Common myeloid progenitor, CD34-positive (primary cell): ENCODE measurements around the gene SLC35D2.

ENCODE experiments used
- CTCF ChIA-PET: fragments of 350-600 bp; sonication (Branson Sonifier 250); formaldehyde crosslinking; loops from one replicate; lab custom pipeline; 2021; ENCODE audit warnings: antibody characterized with exemption; lab: Charles Lee
- POLR2A ChIA-PET: fragments of 350-600 bp; sonication (Branson Sonifier 250); formaldehyde crosslinking; loops from one replicate; lab custom pipeline; 2021; ENCODE audit warnings: antibody characterized with exemption; lab: Charles Lee
- DNase-seq, 3 donors: peaks; one replicate each; pipeline versions ENCODE4 v3.0.0 to v3.0.0-alpha.2; 2013
- H3K27ac ChIP-seq, 2 experiments: 1 replicate in 1 of 2; 2 replicates in 1 of 2; pipeline ENCODE4 v1.7.0; 2013; ENCODE audit warnings: inconsistent platforms in 2 of 2, low read length in 2 of 2, mild to moderate bottlenecking in 2 of 2, low read depth in 1 of 2, moderate library complexity in 1 of 2; ENCODE audit not compliant: severe bottlenecking in 2 of 2, insufficient read depth in 1 of 2, poor library complexity in 1 of 2
- H3K27me3 ChIP-seq, 5 experiments: replicated peaks in 2 of 5; 1 replicate in 3 of 5; 2 replicates in 2 of 5; pipeline versions ENCODE4 v1.6.1 to v1.7.0; 2013; ENCODE audit warnings: low read length in 4 of 5, mild to moderate bottlenecking in 2 of 5, moderate library complexity in 2 of 5, inconsistent platforms in 1 of 5; ENCODE audit not compliant: insufficient read depth in 5 of 5, control insufficient read depth in 4 of 5
- H3K36me3 ChIP-seq, 4 experiments: 1 replicate in 2 of 4; 2 replicates in 2 of 4; pipeline versions ENCODE4 v1.6.1 to v1.7.0; 2013; ENCODE audit warnings: low read length in 3 of 4, control low read depth in 1 of 4, mild to moderate bottlenecking in 1 of 4; ENCODE audit not compliant: control insufficient read depth in 4 of 4, insufficient read depth in 4 of 4
- H3K4me1 ChIP-seq, 4 experiments: 1 replicate in 3 of 4; 2 replicates in 1 of 4; pipeline versions ENCODE4 v1.6.1 to v1.7.1; 2013; ENCODE audit warnings: low read length in 3 of 4, mild to moderate bottlenecking in 3 of 4, control low read depth in 1 of 4, inconsistent platforms in 1 of 4, moderate library complexity in 1 of 4; ENCODE audit not compliant: control insufficient read depth in 4 of 4, insufficient read depth in 4 of 4; ENCODE audit errors: control extremely low read depth in 1 of 4
- H3K4me3 ChIP-seq, 7 experiments: 1 replicate in 4 of 7; 2 replicates in 3 of 7; pipeline versions ENCODE4 v1.5.1 to v1.7.0; 2013; ENCODE audit warnings: mild to moderate bottlenecking in 7 of 7, low read length in 6 of 7, moderate library complexity in 6 of 7, inconsistent platforms in 2 of 7, low read depth in 2 of 7, control low read depth in 1 of 7; ENCODE audit not compliant: insufficient read depth in 4 of 7, control insufficient read depth in 1 of 7; ENCODE audit errors: extremely low read depth in 1 of 7
- H3K9me3 ChIP-seq, 5 experiments: 1 replicate in 4 of 5; 2 replicates in 1 of 5; pipeline versions ENCODE4 v1.6.1 to v1.7.1; 2013; ENCODE audit warnings: low read length in 4 of 5, mild to moderate bottlenecking in 2 of 5, inconsistent platforms in 1 of 5, low read depth in 1 of 5, moderate library complexity in 1 of 5; ENCODE audit not compliant: control insufficient read depth in 4 of 5, insufficient read depth in 2 of 5; ENCODE audit errors: control extremely low read depth in 1 of 5
- WGBS: methylation state at CpG from one replicate; pipeline ENCODE4 v1.1.5; 2013; ENCODE audit not compliant: insufficient coverage; 5-methylcytosine and 5-hydroxymethylcytosine counted together

The SLC35D2 gene

GRCh38 chr9:96413302-96414221, 30.1 kb upstream of the SLC35D2 start:
- peaks cover 0 to 8% (median 0%) of the 10 kb centered on the region in 4 experiments for H3K36me3 ChIP-seq
- DNase-seq, result peak; percentile 54 to 87 (median 76)
- no peaks in the 10 kb centered on the region for H3K27me3 ChIP-seq
- peak overlapping the region in 6 of 7 experiments; percentile 14 to 71 (median 53) for H3K4me3 ChIP-seq
- H3K9me3 ChIP-seq, result no peaks in the 10 kb centered on the region
- ChIA-PET CTCF (interaction anchor here (1.0 to 1.2 kb wide), 3 partner anchors 23 to 238 kb away, joined by 3 to 4 read pairs (median 3); no protein-coding TSS in a partner anchor), POLR2A (no interaction called here)
- H3K27ac ChIP-seq, result peak overlapping the region in 1 of 2 experiments; percentile 57
- peaks cover 19 to 42% (median 32%) of the 10 kb centered on the region in 4 experiments for H3K4me1 ChIP-seq
- 4% methylated on average over 5 of the region's 7 CpGs for WGBS

DNA sequence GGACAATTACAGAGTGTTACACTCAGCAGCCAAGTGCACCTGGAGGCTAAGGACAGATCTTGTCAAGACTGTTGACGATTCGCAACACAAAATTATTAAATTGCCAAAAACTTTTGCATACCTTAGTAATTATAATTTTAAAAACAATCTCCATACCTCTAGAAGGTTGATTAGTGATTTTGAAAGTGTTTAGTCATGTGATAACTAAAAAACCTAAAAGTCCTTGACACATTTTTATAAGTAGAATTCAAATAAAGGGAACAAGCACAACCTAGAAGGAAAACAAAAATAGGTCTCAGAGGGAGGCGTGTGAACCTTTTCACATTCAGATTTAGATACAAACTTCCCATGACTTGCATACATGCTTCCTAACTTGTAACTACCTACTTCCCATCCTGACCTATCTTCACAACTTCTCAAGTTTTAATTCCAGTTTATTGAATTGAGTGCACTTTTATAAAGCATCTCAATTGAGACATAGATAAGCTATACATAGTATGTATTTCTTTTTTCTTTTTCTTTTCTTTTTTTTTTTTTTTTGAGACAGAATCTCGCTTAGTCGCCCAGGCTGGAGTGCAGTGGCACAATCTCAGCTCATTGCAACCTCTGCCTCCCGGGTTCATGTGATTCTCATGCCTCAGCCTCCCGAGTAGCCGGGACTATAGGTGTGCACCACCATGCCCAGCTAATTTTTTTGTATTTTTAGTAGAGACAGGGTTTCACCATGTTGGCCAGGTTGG, 28.8 kb upstream of the SLC35D2 start:
- peaks cover 19 to 42% (median 28%) of the 10 kb centered on the region in 4 experiments for H3K4me1 ChIP-seq
- no peaks in the 10 kb centered on the region for H3K27me3 ChIP-seq
- H3K27ac ChIP-seq, result no peak overlapping the region
- ChIA-PET CTCF (interaction anchor here (0.9 to 1.2 kb wide), 3 partner anchors 9 to 237 kb away, joined by 3 to 4 read pairs (median 3); no protein-coding TSS in a partner anchor), POLR2A (no interaction called here)
- no peak for DNase-seq
- WGBS, result 100% methylated on average over 1 of the region's 8 CpGs
- peaks cover 0 to 8% (median 0%) of the 10 kb centered on the region in 4 experiments for H3K36me3 ChIP-seq
- peak overlapping the region in 1 of 7 experiments; percentile 1 for H3K4me3 ChIP-seq
- H3K9me3 ChIP-seq, result no peaks in the 10 kb centered on the region

DNA sequence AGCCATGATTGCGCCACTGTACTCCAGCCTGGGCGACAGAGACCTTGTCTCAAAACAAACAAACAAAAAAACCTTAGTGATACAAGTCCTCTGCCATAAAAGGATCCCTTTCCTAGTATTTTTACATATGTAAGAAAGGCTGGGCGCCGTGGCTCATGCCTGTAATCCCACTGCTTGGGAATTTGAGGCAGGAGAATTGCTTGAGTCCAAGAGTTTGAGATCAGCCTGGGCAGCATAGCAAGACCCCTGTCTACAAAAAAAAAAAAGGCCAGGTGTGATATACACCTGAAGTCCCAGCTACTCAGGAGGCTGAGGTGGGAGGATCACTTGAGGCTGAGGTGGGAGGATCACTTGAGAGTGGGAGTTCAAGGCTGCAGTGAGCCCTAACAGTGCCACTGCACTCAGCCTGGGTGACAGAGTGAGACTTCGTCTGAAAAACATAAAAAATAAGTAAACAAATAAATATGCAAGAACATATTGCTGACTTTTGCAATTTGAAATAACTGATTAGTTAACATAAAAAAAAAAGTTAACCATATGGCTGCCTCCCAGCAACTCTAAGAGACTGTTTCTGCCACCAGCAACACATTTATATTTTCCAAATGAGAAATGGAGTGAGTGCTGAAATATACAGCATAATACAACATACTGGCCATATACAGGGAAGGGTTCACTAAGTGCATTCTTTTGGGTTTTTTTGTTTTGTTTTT, 27.8 kb upstream of the SLC35D2 start:
- Histone ChIP-seq H3K27me3 (no peaks in the 10 kb centered on the region), H3K36me3 (peaks cover 0 to 11% (median 0%) of the 10 kb centered on the region in 4 experiments), H3K4me3 (no peak overlapping the region), H3K9me3 (no peaks in the 10 kb centered on the region), H3K4me1 (peaks cover 13 to 34% (median 22%) of the 10 kb centered on the region in 4 experiments), H3K27ac (no peak overlapping the region)
- POLR2A ChIA-PET, result no interaction called here
- WGBS, result 100% methylated on average over 2 of the region's 5 CpGs
- no peak for DNase-seq
- CTCF ChIA-PET, result no interaction called here

GRCh38 chr9:96408409-96409280, 25.1 kb upstream of the SLC35D2 start:
- Histone ChIP-seq H3K27ac (no peak overlapping the region), H3K27me3 (no peaks in the 10 kb centered on the region), H3K36me3 (peaks cover 0 to 11% (median 0%) of the 10 kb centered on the region in 4 experiments), H3K4me3 (no peak overlapping the region), H3K9me3 (no peaks in the 10 kb centered on the region), H3K4me1 (peaks cover 4 to 14% (median 8%) of the 10 kb centered on the region in 4 experiments)
- ChIA-PET POLR2A (no interaction called here), CTCF (interaction anchor here (1.2 kb wide), 1 partner anchor 9 kb away, joined by 4 read pairs; no protein-coding TSS in a partner anchor)
- WGBS, result 78% methylated on average over 7 of the region's 9 CpGs
- peak in 2 of 3 donors; percentile 31 to 38 for DNase-seq

- ChIA-PET POLR2A (no interaction called here), CTCF (interaction anchor here (1.7 to 2.9 kb wide), 2 partner anchors 9 to 13 kb away, joined by 4 to 10 read pairs; no protein-coding TSS in a partner anchor)
- Histone ChIP-seq H3K4me3 (no peak overlapping the region), H3K27me3 (no peaks in the 10 kb centered on the region), H3K9me3 (peaks cover 0 to 8% (median 0%) of the 10 kb centered on the region in 5 experiments), H3K4me1 (peaks cover 5 to 16% (median 11%) of the 10 kb centered on the region in 4 experiments), H3K36me3 (peaks cover 0 to 21% (median 2%) of the 10 kb centered on the region in 4 experiments), H3K27ac (no peak overlapping the region)
- peak in 1 of 3 donors; percentile 34 for DNase-seq
Measured at GRCh38 chr9:96400132-96400910, 16.8 kb upstream of the SLC35D2 start.
